GM08714 (cell line): Measurements from ENCODE around the gene FAM98A.
A peak's percentile ranks its signal among the peaks of the same experiment; 100 is the strongest.

Experiments used
- H3K4me3 ChIP-seq: fragments of 200-500 bp; sonication (Bioruptor generic); 2 replicates; pipeline ENCODE4 v1.5.1; 2014; ENCODE audit warnings: mild to moderate bottlenecking, low read length, inconsistent platforms
- ZNF274 ChIP-seq: IDR thresholded peaks from 2 replicates; pipeline ENCODE4 v1.6.1; 2012; ENCODE audit warnings: mild to moderate bottlenecking, low read depth, low read length

Gene FAM98A

GRCh38 chr2:33606100-33606499, 7.0 kb upstream of the FAM98A start:
- no peak overlapping the region for H3K4me3 ChIP-seq
- no peak for TF ChIP-seq ZNF274

GRCh38 chr2:33605056-33605455, 6.0 kb upstream of the FAM98A start:
- H3K4me3 ChIP-seq: no peak overlapping the region
- no peak for TF ChIP-seq ZNF274

- H3K4me3 ChIP-seq: no peak overlapping the region
Measured at GRCh38 chr2:33603416-33603815, 4.3 kb upstream of the FAM98A start.

GRCh38 chr2:33602201-33602830, 3.2 kb upstream of the FAM98A start:
- no peak overlapping the region for H3K4me3 ChIP-seq
- TF ChIP-seq ZNF274: no peak

More at GRCh38 chr2:33603416-33603815, 4.3 kb upstream of the FAM98A start:
- no peak for TF ChIP-seq ZNF274

GRCh38 chr2:33599943-33600192, 769 bp upstream of the FAM98A start:
- peak overlapping the region; percentile 77 for H3K4me3 ChIP-seq

GRCh38 chr2:33598561-33599174, 431 bp downstream of the FAM98A start:
- H3K4me3 ChIP-seq: peak overlapping the region; percentile 71
- no peak for TF ChIP-seq ZNF274

More at GRCh38 chr2:33599943-33600192, 769 bp upstream of the FAM98A start:
- no peak for TF ChIP-seq ZNF274

- peak overlapping the region; percentile 41; the same call in 1 of the 2 replicates for H3K4me3 ChIP-seq
- TF ChIP-seq ZNF274: no peak
Measured at GRCh38 chr2:33597026-33597425, 2.1 kb downstream of the FAM98A start.

DNA sequence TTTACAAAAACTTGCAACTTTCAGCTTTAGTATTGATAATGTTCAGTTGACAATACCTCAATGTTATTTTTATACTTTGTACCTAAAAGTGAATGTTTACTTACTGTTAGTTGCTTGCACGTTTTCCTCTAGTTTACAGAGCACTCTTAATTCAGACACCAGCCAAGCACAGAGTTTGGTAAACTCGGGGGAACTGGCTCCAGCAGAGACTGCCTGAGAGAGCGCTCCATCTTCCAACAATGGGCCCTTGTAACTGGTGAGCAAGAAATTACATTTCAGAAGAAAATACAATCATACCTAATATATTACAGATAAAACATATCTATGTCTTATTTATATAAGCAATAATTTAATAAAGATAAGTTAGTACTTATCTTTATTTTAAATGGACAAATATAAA, 3.7 kb downstream of the FAM98A start:
- no peak overlapping the region for H3K4me3 ChIP-seq
- no peak for TF ChIP-seq ZNF274

DNA sequence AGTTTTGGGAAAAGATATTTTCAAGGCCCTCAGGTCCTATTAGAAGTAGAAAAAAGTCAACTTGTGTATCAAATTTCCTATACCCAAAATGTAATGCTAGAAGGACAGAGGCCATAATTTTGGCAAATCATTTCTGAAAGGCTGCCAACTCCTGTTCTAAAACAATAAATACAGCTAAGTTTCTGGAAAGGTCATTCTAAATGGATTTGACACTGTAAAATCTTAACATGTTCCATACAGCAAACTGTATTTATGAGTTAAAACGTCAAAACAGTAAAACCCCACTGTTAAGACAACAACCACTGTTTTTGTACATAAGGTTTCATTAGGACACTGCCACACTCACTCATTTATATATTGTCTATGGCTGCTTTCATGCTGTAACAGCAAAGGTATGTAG, 9.7 kb downstream of the FAM98A start:
- H3K4me3 ChIP-seq: no peak overlapping the region
- TF ChIP-seq ZNF274: no peak

DNA sequence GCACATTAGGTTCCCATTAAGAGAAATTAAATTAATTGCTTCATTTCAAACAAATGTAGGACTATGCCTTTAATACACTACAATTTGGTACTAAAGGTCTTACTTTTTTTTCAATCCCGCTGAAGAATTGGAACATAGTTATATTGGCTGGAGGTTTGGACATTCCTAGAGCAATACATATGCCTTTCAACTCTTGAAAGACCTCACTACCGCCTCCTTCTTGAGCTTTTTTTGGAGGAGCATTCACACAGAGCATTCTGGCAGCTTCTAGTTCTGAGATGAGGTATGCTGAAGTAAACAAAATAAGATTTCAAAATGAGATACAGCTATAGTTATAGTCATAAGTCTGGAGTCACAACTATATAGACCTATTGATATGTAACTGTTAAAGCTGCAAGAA, 10.9 kb downstream of the FAM98A start:
- no peak for TF ChIP-seq ZNF274
- H3K4me3 ChIP-seq: no peak overlapping the region

- H3K4me3 ChIP-seq: no peak overlapping the region
- no peak for TF ChIP-seq ZNF274
Measured at GRCh38 chr2:33586766-33587165, 12.3 kb downstream of the FAM98A start.

DNA sequence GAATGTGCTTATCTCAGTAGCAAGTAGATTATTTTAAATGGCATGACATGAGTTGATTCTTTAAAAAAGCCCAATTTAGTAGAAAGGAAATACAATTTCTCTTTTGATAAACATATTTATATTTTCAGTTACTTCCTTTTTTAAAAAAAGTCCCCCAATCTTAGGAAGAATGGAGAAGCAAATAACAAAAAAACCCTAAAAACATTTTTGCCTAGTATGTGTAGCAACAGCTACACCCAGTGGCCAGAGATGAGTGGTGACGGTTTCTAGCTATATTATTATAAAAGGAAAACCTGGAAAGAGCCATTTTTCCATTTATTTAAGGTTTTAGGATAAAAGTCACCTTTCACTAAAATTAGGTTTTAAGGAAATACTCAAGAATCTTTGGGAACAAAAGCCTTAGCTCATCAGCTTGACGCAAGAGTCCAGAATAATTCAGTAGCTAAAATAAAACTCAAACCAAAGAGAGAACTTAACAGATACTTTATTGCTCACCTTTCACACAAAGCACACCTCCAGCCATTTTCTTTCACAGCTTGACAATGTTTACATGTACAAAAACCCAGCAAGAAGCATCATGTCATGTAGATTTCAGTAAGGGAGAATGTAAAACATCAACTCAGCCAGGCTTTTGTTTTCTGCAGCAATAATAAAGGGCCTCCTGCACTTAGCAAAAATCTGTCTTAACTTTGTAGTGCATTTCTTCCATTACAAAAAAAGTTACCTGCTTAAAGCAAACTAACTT, 15.7 kb downstream of the FAM98A start:
- H3K4me3 ChIP-seq: no peak overlapping the region
- TF ChIP-seq ZNF274: no peak

GRCh38 chr2:33581872-33582271, 17.2 kb downstream of the FAM98A start:
- H3K4me3 ChIP-seq: no peak overlapping the region
- no peak for TF ChIP-seq ZNF274

GRCh38 chr2:33579227-33579626, 19.9 kb downstream of the FAM98A start:
- TF ChIP-seq ZNF274: no peak
- no peak overlapping the region for H3K4me3 ChIP-seq

- TF ChIP-seq ZNF274: no peak
- no peak overlapping the region for H3K4me3 ChIP-seq
Measured at GRCh38 chr2:33577668-33578067, 21.4 kb downstream of the FAM98A start.
